Urothelium cell line (cell line): ENCODE measurements around the gene TECPR2.
"Not testable (repeated sequence)": the region's sequence is repeated elsewhere in the genome, so short reads cannot be mapped to it uniquely, and the experiment has no call there.

ENCODE experiments used
- DNase-seq: peaks from one replicate; pipeline ENCODE4 v3.0.0; 2011; ENCODE audit warnings: low spot score, mixed read lengths
- FAIRE-seq: peaks from 2 replicates; lab custom pipeline; 2011; peaks lifted over from hg19 to GRCh38; lab: Jason Lieb, UNC

TECPR2 gene

GRCh38 chr14:102519709-102520108, 157.0 kb downstream of the TECPR2 start:
- not testable (repeated sequence) for FAIRE-seq, DNase-seq

DNA sequence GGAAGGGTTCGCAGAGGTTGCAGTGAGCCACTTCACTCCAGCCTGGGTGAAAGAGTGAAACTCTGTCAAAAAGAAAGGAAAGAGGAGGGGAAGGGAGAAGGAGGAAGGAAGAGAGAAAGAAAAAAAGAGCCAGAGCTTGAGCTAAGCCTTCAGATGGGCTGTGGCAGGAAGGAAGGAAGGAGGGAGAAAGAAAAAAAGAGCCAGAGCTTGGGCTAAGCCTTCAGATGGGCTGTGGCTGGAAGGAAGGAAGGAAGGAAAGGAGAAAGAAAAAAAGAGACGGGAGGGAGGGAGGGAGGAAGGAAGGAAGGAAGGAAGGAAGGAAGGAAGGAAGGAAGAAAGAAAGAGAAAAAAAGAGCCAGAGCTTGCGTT, 160.4 kb downstream of the TECPR2 start:
- FAIRE-seq (no peak), DNase-seq (no peak)

DNA sequence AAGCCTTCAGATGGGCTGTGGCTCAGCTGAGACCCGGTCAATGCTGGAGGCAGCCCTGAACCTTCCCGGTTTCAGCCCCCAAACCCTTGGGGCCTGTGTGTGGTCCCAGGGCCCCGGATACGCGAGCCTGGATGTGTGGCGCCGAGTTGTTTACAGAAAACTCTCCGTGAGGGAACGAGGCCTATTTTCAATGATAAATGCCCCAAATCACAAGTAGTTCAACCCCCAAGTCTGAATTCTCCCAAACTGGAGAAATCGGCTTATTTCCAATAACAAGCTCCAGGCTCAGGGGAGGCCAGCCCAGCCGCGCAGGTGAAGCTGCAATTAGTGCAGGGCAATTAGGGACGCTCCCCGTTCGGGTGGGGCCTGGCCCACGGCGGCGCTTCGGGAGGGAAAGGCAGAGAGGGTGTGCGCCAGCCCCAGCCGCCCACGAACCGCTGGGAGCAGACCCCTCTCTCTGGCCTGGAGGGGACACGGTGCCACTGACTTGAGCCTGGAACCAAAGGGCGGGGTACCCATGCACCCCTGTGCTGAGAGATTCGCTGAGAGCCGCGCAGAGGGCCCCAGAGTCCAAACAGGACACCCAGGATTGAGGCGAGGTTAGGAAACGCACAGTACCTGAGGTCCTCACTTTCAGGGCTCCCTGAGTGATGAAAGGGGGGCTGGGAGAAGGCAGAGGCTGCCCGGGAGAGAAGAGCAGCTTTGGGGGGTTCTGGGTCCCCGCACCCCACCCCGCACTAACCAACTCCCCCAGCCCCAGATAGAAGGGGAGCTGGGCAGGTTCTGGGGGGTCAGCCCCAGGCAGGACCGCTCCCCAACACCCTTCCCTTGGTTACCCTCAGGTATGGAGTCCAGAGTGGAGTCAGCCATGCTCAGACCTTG, 161.1 kb downstream of the TECPR2 start:
- DNase-seq (no peak), FAIRE-seq (no peak)

GRCh38 chr14:102524451-102525218, 161.9 kb downstream of the TECPR2 start:
- FAIRE-seq (no peak), DNase-seq (peak; percentile 94)

DNA sequence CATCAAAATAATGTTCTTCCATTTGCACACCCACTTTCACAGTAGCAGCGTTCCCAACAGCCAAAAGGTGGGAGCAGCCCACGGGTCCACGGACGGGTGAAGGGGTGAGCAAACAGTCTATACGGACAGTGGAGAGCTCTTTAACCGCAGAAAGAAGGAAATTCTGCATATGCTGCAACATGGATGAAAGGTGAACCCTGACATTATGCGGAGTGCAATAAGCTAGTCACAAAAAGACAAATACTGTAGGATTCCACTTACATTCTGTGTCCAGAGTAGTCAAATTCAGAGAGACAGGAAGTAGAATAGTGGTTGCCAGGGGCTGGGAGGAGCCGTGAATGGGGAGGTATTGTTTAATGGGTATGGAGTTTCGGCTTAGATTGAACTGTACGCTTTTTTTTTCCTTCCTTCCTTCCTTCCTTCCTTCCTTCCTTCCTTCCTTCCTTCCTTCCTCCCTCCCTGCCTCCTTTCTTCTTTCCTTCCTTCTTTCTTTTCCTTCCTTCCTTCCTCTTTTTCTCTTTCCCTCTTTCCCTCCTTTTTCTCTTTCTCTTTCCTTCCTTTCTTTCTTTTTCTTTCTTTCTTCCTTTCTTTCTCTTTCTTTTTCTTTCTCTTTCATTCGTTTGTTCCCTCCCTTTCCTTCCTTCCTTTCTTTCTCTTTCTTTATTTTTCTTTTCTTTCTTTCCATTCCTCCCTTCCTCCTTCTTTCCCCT, 162.6 kb downstream of the TECPR2 start:
- FAIRE-seq (no peak), DNase-seq (no peak)

GRCh38 chr14:102525929-102526497, 163.3 kb downstream of the TECPR2 start:
- DNase-seq, result no peak
- no peak for FAIRE-seq

- no peak for FAIRE-seq
- no peak for DNase-seq
Observed at GRCh38 chr14:102528431-102529170, 165.9 kb downstream of the TECPR2 start.

DNA sequence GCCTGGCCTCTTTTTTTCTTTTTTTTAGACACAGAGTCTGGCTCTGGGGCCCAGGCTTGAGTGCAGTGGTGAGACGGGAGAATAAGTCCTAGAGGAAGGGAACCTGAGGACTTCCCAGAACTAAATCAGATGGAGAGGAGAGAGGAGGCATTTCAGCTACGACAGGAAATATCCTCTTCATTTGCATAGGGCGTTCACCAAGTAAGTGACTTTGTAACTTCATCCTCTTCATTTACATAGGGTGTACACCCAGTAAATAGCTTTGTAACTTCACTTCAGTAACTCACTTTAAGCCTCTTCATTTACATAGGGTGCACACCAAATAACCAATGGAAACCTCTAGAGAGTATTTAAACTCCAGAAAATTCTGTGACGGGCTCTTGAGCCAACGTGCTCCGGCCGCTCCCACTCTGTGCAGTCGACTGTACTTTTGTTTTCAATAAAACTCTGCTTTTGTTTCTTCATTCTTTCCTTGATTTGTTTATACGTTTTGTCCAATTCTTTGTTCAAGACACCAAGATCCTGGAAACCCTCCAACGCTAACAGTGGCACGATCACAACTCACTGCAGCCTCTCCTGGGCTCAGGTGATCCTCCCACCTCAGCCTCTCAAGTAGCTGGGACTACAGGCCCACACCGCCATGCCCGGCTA, 168.2 kb downstream of the TECPR2 start:
- FAIRE-seq, result no peak
- DNase-seq, result no peak

DNA sequence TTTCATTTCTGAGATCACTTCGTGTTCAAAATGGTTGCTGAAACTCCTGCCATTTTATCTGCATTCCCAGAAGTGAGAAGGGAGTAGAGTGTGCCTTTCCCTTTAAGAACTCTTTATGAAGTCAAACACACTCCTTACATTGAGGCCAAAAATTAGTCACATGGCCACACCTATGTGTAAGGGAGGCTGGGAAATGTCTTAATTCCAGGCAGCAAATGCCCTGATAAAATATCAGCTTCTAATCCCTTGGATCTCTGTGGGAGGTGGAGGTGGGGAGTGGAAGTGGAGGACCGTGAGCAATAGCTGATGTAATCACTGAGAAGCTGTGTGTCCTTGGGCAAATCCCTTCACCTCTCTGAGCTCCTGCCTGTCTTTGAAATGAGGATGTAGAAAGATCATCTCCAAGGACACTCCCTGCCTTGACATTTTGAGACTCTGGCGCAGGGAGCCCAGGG, 169.5 kb downstream of the TECPR2 start:
- FAIRE-seq (no peak), DNase-seq (no peak)

DNA sequence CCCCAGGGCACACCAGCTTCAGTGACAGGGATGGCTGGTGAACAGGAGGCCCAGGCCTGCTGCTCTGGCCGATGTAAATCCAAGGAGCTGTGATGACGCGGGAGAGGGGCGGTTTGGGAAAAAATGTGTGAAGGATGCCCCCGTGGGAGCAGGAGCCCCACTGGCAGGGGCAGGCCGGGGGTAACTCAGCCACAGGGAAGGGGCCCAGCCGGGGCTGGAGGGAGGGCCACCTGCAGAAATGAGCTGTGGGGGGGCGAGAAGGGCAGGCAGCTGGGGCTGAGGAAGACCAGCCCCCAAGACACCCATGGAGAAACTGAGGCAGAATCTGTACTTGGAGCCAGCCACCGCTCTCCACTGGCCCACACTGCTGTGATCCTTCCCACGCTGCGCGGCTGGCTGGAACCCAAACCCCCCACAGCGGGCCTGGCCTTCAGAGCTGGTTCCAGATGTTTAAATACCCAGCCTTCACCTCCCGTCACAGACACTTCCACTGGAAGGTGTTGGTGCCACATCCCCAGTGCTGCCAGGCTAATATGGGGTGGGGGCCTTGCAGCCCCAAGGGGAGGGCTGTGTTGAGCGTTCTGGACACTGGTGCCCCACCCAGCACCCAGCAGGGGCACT, 175.3 kb downstream of the TECPR2 start:
- DNase-seq, result no peak
- no peak for FAIRE-seq

- FAIRE-seq (no peak), DNase-seq (no peak)
Observed at GRCh38 chr14:102538602-102539543, 176.1 kb downstream of the TECPR2 start.

DNA sequence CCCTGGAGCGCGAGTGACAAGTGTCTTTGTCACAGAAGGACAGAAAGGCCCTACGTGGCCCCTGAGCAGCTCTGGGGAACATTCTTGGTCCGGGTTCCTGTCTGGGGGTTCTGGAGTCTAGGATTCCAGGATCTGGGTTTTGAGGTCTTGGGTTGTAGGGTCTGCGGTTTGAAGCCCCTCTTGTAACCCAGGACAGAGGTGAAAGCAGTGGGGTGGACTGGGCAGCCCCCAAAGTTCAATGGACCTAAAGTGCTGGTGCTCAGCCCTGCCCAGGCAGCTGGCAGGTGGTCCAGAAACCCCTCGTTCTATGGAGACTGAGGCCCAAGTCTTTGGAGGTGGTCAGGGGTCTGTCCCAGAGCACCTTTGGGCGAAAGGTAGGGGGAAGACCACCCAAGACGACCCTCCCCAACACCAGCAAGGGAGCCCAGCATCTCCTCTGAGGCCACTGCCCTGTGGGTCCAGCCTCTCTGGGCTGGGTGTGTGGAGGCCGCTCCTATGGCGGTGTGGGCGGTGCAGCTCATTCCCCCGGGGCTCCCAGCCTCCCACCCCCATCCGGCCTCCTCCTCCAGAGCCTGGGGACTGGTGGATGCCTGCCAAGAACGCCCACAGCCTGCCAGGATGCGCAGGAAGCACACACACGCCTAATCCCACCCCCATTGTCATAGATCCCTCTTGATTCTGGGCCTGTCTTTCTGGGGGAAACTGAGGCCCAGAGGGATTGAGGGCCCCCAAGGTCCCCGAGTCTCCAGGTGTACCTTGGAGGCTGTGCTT, 177.0 kb downstream of the TECPR2 start:
- FAIRE-seq (peak; percentile 40), DNase-seq (peak; percentile 76)

GRCh38 chr14:102540315-102541028, 177.7 kb downstream of the TECPR2 start:
- FAIRE-seq (peak; percentile 32), DNase-seq (peak; percentile 57)

- FAIRE-seq, result not testable (repeated sequence)
Observed at GRCh38 chr14:102541029-102541491, 178.3 kb downstream of the TECPR2 start.

DNA sequence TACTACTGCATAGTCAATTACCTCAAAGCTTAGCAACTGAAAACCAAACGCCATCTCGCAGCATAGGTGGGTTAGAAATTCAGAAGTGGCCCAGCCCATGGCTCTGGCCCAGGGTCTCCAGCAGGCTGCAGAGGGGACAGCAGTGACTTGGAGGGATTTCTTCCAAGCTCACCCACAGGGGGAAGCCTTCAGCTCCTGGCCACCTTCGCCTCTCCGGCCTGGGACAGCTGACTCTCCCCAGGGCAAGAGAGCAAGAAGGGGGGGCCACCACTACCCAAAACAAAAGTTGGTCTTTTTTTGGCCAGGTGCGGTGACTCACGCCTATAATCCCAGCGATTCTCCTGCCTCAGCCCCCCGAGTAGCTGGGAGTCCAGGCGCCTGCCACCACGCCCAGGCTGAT, 179.0 kb downstream of the TECPR2 start:
- FAIRE-seq (no peak), DNase-seq (no peak)

More at GRCh38 chr14:102541029-102541491, 178.3 kb downstream of the TECPR2 start:
- DNase-seq, result not testable (repeated sequence)

- no peak for DNase-seq
- FAIRE-seq, result no peak
Observed at GRCh38 chr14:102544046-102544746, 181.5 kb downstream of the TECPR2 start.
